GM12865 (cell line): ENCODE data around the gene EXOSC10.

Experiments used
- DNase-seq: peaks from one replicate; pipeline ENCODE4 v3.0.0; 2010; ENCODE audit warnings: low read depth
- H3K4me3 ChIP-seq: 2 replicates; pipeline ENCODE4 v1.5.1; 2011; ENCODE audit warnings: mild to moderate bottlenecking, low read depth, low read length, control low read depth
- CTCF ChIP-seq: IDR thresholded peaks from 2 replicates; pipeline ENCODE4 v1.5.1; 2011; ENCODE audit warnings: low read length, control low read depth, low read depth, inconsistent platforms; ENCODE audit not compliant: insufficient read depth; ENCODE audit errors: missing control alignments

Gene EXOSC10

GRCh38 chr1:11130406-11130805, 30.7 kb upstream of the EXOSC10 start:
- DNase-seq, result no peak
- no peak for TF ChIP-seq CTCF
- H3K4me3 ChIP-seq, result no peak overlapping the region

GRCh38 chr1:11129649-11130390, 30.2 kb upstream of the EXOSC10 start:
- no peak for DNase-seq
- TF ChIP-seq CTCF, result no peak
- H3K4me3 ChIP-seq, result no peak overlapping the region

- TF ChIP-seq CTCF, result no peak
- H3K4me3 ChIP-seq, result no peak overlapping the region
- DNase-seq, result no peak
These were observed 26.9 kb upstream of the EXOSC10 start for GRCh38 chr1:11126569-11126968.

- no peak overlapping the region for H3K4me3 ChIP-seq
- no peak for TF ChIP-seq CTCF
- no peak for DNase-seq
These were observed 26.3 kb upstream of the EXOSC10 start for GRCh38 chr1:11125931-11126330.

- no peak for TF ChIP-seq CTCF
These were observed 25.3 kb upstream of the EXOSC10 start for GRCh38 chr1:11124965-11125364.

GRCh38 chr1:11116318-11116717, 16.6 kb upstream of the EXOSC10 start:
- no peak for DNase-seq
- no peak overlapping the region for H3K4me3 ChIP-seq
- no peak for TF ChIP-seq CTCF

More at GRCh38 chr1:11124965-11125364, 25.3 kb upstream of the EXOSC10 start:
- H3K4me3 ChIP-seq, result no peak overlapping the region
- DNase-seq, result no peak

GRCh38 chr1:11114966-11115365, 15.3 kb upstream of the EXOSC10 start:
- TF ChIP-seq CTCF, result no peak
- H3K4me3 ChIP-seq, result no peak overlapping the region
- no peak for DNase-seq
